ENCODE data around the gene AGAP1. TPM values are rescaled to one million over a fixed set of nuclear protein-coding genes. Genes with fewer than 3 reads are reported as not detected.

AGAP1 gene
- total RNA-seq, 2 experiments from 2014 or later, result 0.95 to 1.1 TPM

GRCh38 chr2:235806986-235807750, 313.3 kb downstream of the AGAP1 start:
- CTCF ChIA-PET, result interaction anchor here (1.0 kb wide), 1 partner anchor 9 kb away, joined by 5 read pairs; no protein-coding TSS in a partner anchor
- Mint-ChIP-seq H3K4me3 (no peak overlapping the region), H3K4me1 (ENCODE audit: low read depth) (no peaks in the 10 kb centered on the region), H3K9me3 (no peaks in the 10 kb centered on the region), H3K27me3 (ENCODE audit: low read depth) (peaks cover 9% of the 10 kb centered on the region), H3K36me3 (ENCODE audit: low read depth) (no peaks in the 10 kb centered on the region), H3K27ac (no peak overlapping the region)
- intact Hi-C loops (cut with micrococcal nuclease), result no loop called here
- DNase-seq, result no peak

- Mint-ChIP-seq H3K27me3 (ENCODE audit: low read depth) (peaks cover 9% of the 10 kb centered on the region), H3K9me3 (no peaks in the 10 kb centered on the region), H3K4me1 (ENCODE audit: low read depth) (no peaks in the 10 kb centered on the region), H3K27ac (no peak overlapping the region), H3K4me3 (no peak overlapping the region), H3K36me3 (ENCODE audit: low read depth) (no peaks in the 10 kb centered on the region)
- intact Hi-C loops (cut with micrococcal nuclease), result no loop called here
- CTCF ChIA-PET, result no interaction called here
- DNase-seq, result no peak
Observed at GRCh38 chr2:235808366-235808765, 314.5 kb downstream of the AGAP1 start.

GRCh38 chr2:235810252-235810651, 316.4 kb downstream of the AGAP1 start:
- intact Hi-C loops (cut with micrococcal nuclease), result no loop called here
- DNase-seq, result no peak
- H3K9me3 Mint-ChIP-seq, result no peaks in the 10 kb centered on the region
- CTCF ChIA-PET, result no interaction called here
- H3K4me1 Mint-ChIP-seq (ENCODE audit: low read depth), result no peaks in the 10 kb centered on the region
- no peaks in the 10 kb centered on the region for H3K36me3 Mint-ChIP-seq (ENCODE audit: low read depth)
- H3K27ac Mint-ChIP-seq, result no peak overlapping the region
- H3K4me3 Mint-ChIP-seq, result no peak overlapping the region
- peaks cover 9% of the 10 kb centered on the region for H3K27me3 Mint-ChIP-seq (ENCODE audit: low read depth)

- intact Hi-C loops (cut with micrococcal nuclease), result no loop called here
- CTCF ChIA-PET, result no interaction called here
Observed at GRCh38 chr2:235810846-235811245, 317.0 kb downstream of the AGAP1 start.

GRCh38 chr2:235811446-235812184, 317.8 kb downstream of the AGAP1 start:
- Mint-ChIP-seq H3K27ac (no peak overlapping the region), H3K9me3 (no peaks in the 10 kb centered on the region), H3K27me3 (ENCODE audit: low read depth) (no peaks in the 10 kb centered on the region), H3K4me1 (ENCODE audit: low read depth) (no peaks in the 10 kb centered on the region), H3K4me3 (no peak overlapping the region), H3K36me3 (ENCODE audit: low read depth) (no peaks in the 10 kb centered on the region)
- CTCF ChIA-PET, result no interaction called here
- intact Hi-C loops (cut with micrococcal nuclease), result no loop called here
- no peak for DNase-seq

More at GRCh38 chr2:235810846-235811245, 317.0 kb downstream of the AGAP1 start:
- H3K4me3 Mint-ChIP-seq, result no peak overlapping the region
- H3K36me3 Mint-ChIP-seq (ENCODE audit: low read depth), result no peaks in the 10 kb centered on the region
- no peaks in the 10 kb centered on the region for H3K9me3 Mint-ChIP-seq
- DNase-seq, result no peak
- H3K27ac Mint-ChIP-seq, result no peak overlapping the region
- peaks cover 7% of the 10 kb centered on the region for H3K27me3 Mint-ChIP-seq (ENCODE audit: low read depth)
- H3K4me1 Mint-ChIP-seq (ENCODE audit: low read depth), result no peaks in the 10 kb centered on the region

- Mint-ChIP-seq H3K4me1 (ENCODE audit: low read depth) (no peaks in the 10 kb centered on the region), H3K27ac (no peak overlapping the region), H3K36me3 (ENCODE audit: low read depth) (no peaks in the 10 kb centered on the region), H3K4me3 (no peak overlapping the region), H3K27me3 (ENCODE audit: low read depth) (no peaks in the 10 kb centered on the region), H3K9me3 (no peaks in the 10 kb centered on the region)
- no peak for DNase-seq
- intact Hi-C loops (cut with micrococcal nuclease), result no loop called here
- CTCF ChIA-PET, result no interaction called here
Observed at GRCh38 chr2:235812185-235812665, 318.4 kb downstream of the AGAP1 start.

GRCh38 chr2:235813398-235813797, 319.6 kb downstream of the AGAP1 start:
- H3K27ac Mint-ChIP-seq, result no peak overlapping the region
- no peaks in the 10 kb centered on the region for H3K36me3 Mint-ChIP-seq (ENCODE audit: low read depth)
- no peaks in the 10 kb centered on the region for H3K27me3 Mint-ChIP-seq (ENCODE audit: low read depth)
- H3K4me1 Mint-ChIP-seq (ENCODE audit: low read depth), result no peaks in the 10 kb centered on the region
- CTCF ChIA-PET, result no interaction called here
- H3K4me3 Mint-ChIP-seq, result no peak overlapping the region
- DNase-seq, result no peak
- no peaks in the 10 kb centered on the region for H3K9me3 Mint-ChIP-seq
- intact Hi-C loops (cut with micrococcal nuclease), result no loop called here

- intact Hi-C loops (cut with micrococcal nuclease), result no loop called here
- CTCF ChIA-PET, result interaction anchor here (0.6 kb wide), 1 partner anchor 33 kb away, joined by 3 read pairs; no protein-coding TSS in a partner anchor
- no peaks in the 10 kb centered on the region for H3K27me3 Mint-ChIP-seq (ENCODE audit: low read depth)
- H3K36me3 Mint-ChIP-seq (ENCODE audit: low read depth), result no peaks in the 10 kb centered on the region
- H3K9me3 Mint-ChIP-seq, result peaks cover 8% of the 10 kb centered on the region
- H3K4me1 Mint-ChIP-seq (ENCODE audit: low read depth), result no peaks in the 10 kb centered on the region
- H3K27ac Mint-ChIP-seq, result no peak overlapping the region
- no peak overlapping the region for H3K4me3 Mint-ChIP-seq
- DNase-seq, result no peak
Observed at GRCh38 chr2:235820571-235820970, 326.7 kb downstream of the AGAP1 start.

GRCh38 chr2:235824331-235824730, 330.5 kb downstream of the AGAP1 start:
- CTCF ChIA-PET, result no interaction called here
- Mint-ChIP-seq H3K9me3 (peaks cover 8% of the 10 kb centered on the region), H3K27me3 (ENCODE audit: low read depth) (no peaks in the 10 kb centered on the region), H3K36me3 (ENCODE audit: low read depth) (no peaks in the 10 kb centered on the region), H3K27ac (no peak overlapping the region), H3K4me3 (no peak overlapping the region), H3K4me1 (ENCODE audit: low read depth) (no peaks in the 10 kb centered on the region)
- intact Hi-C loops (cut with micrococcal nuclease), result no loop called here
- DNase-seq, result no peak

- H3K9me3 Mint-ChIP-seq, result peaks cover 8% of the 10 kb centered on the region
- CTCF ChIA-PET, result no interaction called here
- no peak for DNase-seq
- intact Hi-C loops (cut with micrococcal nuclease), result no loop called here
- no peak overlapping the region for H3K27ac Mint-ChIP-seq
- no peaks in the 10 kb centered on the region for H3K27me3 Mint-ChIP-seq (ENCODE audit: low read depth)
- H3K36me3 Mint-ChIP-seq (ENCODE audit: low read depth), result no peaks in the 10 kb centered on the region
- H3K4me3 Mint-ChIP-seq, result no peak overlapping the region
- H3K4me1 Mint-ChIP-seq (ENCODE audit: low read depth), result no peaks in the 10 kb centered on the region
Observed at GRCh38 chr2:235825946-235826345, 332.1 kb downstream of the AGAP1 start.

GRCh38 chr2:235826826-235827225, 333.0 kb downstream of the AGAP1 start:
- Mint-ChIP-seq H3K4me1 (ENCODE audit: low read depth) (no peaks in the 10 kb centered on the region), H3K27ac (no peak overlapping the region), H3K36me3 (ENCODE audit: low read depth) (no peaks in the 10 kb centered on the region), H3K9me3 (peaks cover 8% of the 10 kb centered on the region), H3K27me3 (ENCODE audit: low read depth) (no peaks in the 10 kb centered on the region), H3K4me3 (no peak overlapping the region)
- no peak for DNase-seq
- intact Hi-C loops (cut with micrococcal nuclease), result no loop called here
- CTCF ChIA-PET, result no interaction called here

- CTCF ChIA-PET, result no interaction called here
- intact Hi-C loops (cut with micrococcal nuclease), result no loop called here
- Mint-ChIP-seq H3K36me3 (ENCODE audit: low read depth) (no peaks in the 10 kb centered on the region), H3K9me3 (peaks cover 4% of the 10 kb centered on the region), H3K27me3 (ENCODE audit: low read depth) (no peaks in the 10 kb centered on the region), H3K4me3 (no peak overlapping the region), H3K4me1 (ENCODE audit: low read depth) (no peaks in the 10 kb centered on the region), H3K27ac (no peak overlapping the region)
- no peak for DNase-seq
Observed at GRCh38 chr2:235827585-235827992, 333.7 kb downstream of the AGAP1 start.

- Mint-ChIP-seq H3K9me3 (no peaks in the 10 kb centered on the region), H3K27ac (no peak overlapping the region), H3K36me3 (ENCODE audit: low read depth) (no peaks in the 10 kb centered on the region), H3K4me3 (no peak overlapping the region), H3K27me3 (ENCODE audit: low read depth) (no peaks in the 10 kb centered on the region), H3K4me1 (ENCODE audit: low read depth) (no peaks in the 10 kb centered on the region)
- intact Hi-C loops (cut with micrococcal nuclease), result no loop called here
- CTCF ChIA-PET, result no interaction called here
- no peak for DNase-seq
Observed at GRCh38 chr2:235829726-235830125, 335.9 kb downstream of the AGAP1 start.

Measured in activated naive CD4-positive, alpha-beta T cell treated with anti-CD3 and anti-CD28 coated beads for 36 hours (primary cell).